ENCODE results near the gene SPATA31A5. TPM values are rescaled to one million over a fixed set of nuclear protein-coding genes. Genes with fewer than 3 reads are reported as not detected.
"Not testable (repeated sequence)": the region's sequence is repeated elsewhere in the genome, so short reads cannot be mapped to it uniquely, and the experiment has no call there.

The SPATA31A5 gene
- not detected for polyA plus RNA-seq (2012; ENCODE audit: low read depth, missing spikeins)

GRCh38 chr9:60914107-60914506, at the start of gene SPATA31A5:
Gene SPATA31A5 (plus strand): TSS chr9:60914407. CDS start chr9:60914436, 29 bp downstream.
- DNase-seq (ENCODE audit: insufficient read length, low spot score); FAIRE-seq: not testable (repeated sequence)

GRCh38 chr9:60962990-60963350, 48.8 kb downstream of the SPATA31A5 start:
- DNase-seq (ENCODE audit: insufficient read length, low spot score); FAIRE-seq: not testable (repeated sequence)

DNA sequence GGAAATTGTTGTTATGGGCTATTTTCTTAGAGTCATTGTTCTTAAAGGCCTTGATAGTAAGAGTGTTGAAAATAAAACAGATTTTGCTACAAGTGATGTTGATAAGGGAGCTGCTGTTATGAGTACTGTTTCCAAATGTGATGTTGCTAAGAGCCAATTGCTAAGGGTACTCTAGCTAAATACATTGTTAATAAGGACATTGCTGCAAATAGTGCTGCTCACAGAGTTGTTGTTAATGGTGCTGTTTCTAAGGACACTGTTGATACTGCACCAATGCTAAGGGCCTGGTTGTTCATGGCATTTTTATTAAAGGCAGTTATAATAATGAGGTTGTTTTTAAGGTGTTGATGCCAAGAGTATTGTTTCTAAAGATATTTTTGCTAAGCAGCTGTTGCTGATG, 52.2 kb downstream of the SPATA31A5 start:
- FAIRE-seq; DNase-seq (ENCODE audit: insufficient read length, low spot score): not testable (repeated sequence)

All from GM12891 (cell line).